Measurements from ENCODE around the gene ADGRD1.

Gene ADGRD1

GRCh38 chr12:130933269-130933995 is 20.3 kb upstream of the ADGRD1 start:
- H2AK5ac ChIP-seq (ENCODE audit: low read length): no peak overlapping the region
- H3K9ac ChIP-seq (ENCODE audit: low read length): no peak overlapping the region
- no peak overlapping the region for H3K27ac ChIP-seq (ENCODE audit: low read depth, low read length)
- no peaks in the 10 kb centered on the region for H3K36me3 ChIP-seq (ENCODE audit: control insufficient read depth in 1 of 2, insufficient read depth in 2 of 2, low read length in 2 of 2)
- no peak overlapping the region for H4K8ac ChIP-seq (ENCODE audit: low read depth, low read length)
- no peak overlapping the region for H3K4me3 ChIP-seq (ENCODE audit: low read depth, low read length)
- H3K79me2 ChIP-seq (ENCODE audit: control insufficient read depth, insufficient read depth, low read length, poor library complexity): no peaks in the 10 kb centered on the region
- no peak overlapping the region for H2AFZ ChIP-seq (ENCODE audit: insufficient read depth, low read length, poor library complexity)
- no peak overlapping the region for H2BK12ac ChIP-seq (ENCODE audit: low read length)
- H3K4ac ChIP-seq (ENCODE audit: low read depth, low read length): no peak overlapping the region
- DNase-seq: peak in 1 of 2 donors; percentile 12
- no peak overlapping the region for H4K91ac ChIP-seq (ENCODE audit: low read depth, low read length)
- no peaks in the 10 kb centered on the region for H3K79me1 ChIP-seq (ENCODE audit: low read length)
- H3K4me1 ChIP-seq (ENCODE audit: control insufficient read depth in 1 of 2, insufficient read depth in 2 of 2, low read length in 2 of 2): no peaks in the 10 kb centered on the region
- no CpG with 5 or more reads among the region's 38 CpGs for WGBS (ENCODE audit: extremely low coverage, insufficient coverage, insufficient read length)
- no peak overlapping the region for H3K23ac ChIP-seq (ENCODE audit: low read length)
- no peaks in the 10 kb centered on the region for H3K27me3 ChIP-seq (ENCODE audit: insufficient read depth, low read length)
- no peak overlapping the region for H3K4me2 ChIP-seq (ENCODE audit: low read length)
- H4K12ac ChIP-seq (ENCODE audit: low read depth, low read length): no peak overlapping the region
- H2BK5ac ChIP-seq (ENCODE audit: low read depth, low read length, poor library complexity): no peak overlapping the region
- H3K18ac ChIP-seq (ENCODE audit: low read length): no peak overlapping the region
- H2BK120ac ChIP-seq (ENCODE audit: insufficient read depth, low read length, poor library complexity): no peak overlapping the region
- H3K9me3 ChIP-seq (ENCODE audit: insufficient read depth, low read depth, low read length): no peaks in the 10 kb centered on the region
- no peak overlapping the region for H3K14ac ChIP-seq (ENCODE audit: low read length)

- no peaks in the 10 kb centered on the region for H3K36me3 ChIP-seq (ENCODE audit: control insufficient read depth in 1 of 2, insufficient read depth in 2 of 2, low read length in 2 of 2)
- H2BK120ac ChIP-seq (ENCODE audit: insufficient read depth, low read length, poor library complexity): no peak overlapping the region
- DNase-seq: no peak
- H4K8ac ChIP-seq (ENCODE audit: low read depth, low read length): no peak overlapping the region
- no peak overlapping the region for H2AK5ac ChIP-seq (ENCODE audit: low read length)
- H3K4me2 ChIP-seq (ENCODE audit: low read length): no peak overlapping the region
- H3K18ac ChIP-seq (ENCODE audit: low read length): no peak overlapping the region
- no peaks in the 10 kb centered on the region for H3K4me1 ChIP-seq (ENCODE audit: control insufficient read depth in 1 of 2, insufficient read depth in 2 of 2, low read length in 2 of 2)
- WGBS (ENCODE audit: extremely low coverage, insufficient coverage, insufficient read length): no CpG with 5 or more reads among the region's 2 CpGs
- no peak overlapping the region for H3K4ac ChIP-seq (ENCODE audit: low read depth, low read length)
- H4K12ac ChIP-seq (ENCODE audit: low read depth, low read length): no peak overlapping the region
- H2AFZ ChIP-seq (ENCODE audit: insufficient read depth, low read length, poor library complexity): no peak overlapping the region
- no peaks in the 10 kb centered on the region for H3K79me1 ChIP-seq (ENCODE audit: low read length)
- H2BK12ac ChIP-seq (ENCODE audit: low read length): no peak overlapping the region
- H3K9ac ChIP-seq (ENCODE audit: low read length): no peak overlapping the region
- no peak overlapping the region for H3K23ac ChIP-seq (ENCODE audit: low read length)
- H3K4me3 ChIP-seq (ENCODE audit: low read depth, low read length): no peak overlapping the region
- H3K14ac ChIP-seq (ENCODE audit: low read length): no peak overlapping the region
- H2BK5ac ChIP-seq (ENCODE audit: low read depth, low read length, poor library complexity): no peak overlapping the region
- H3K79me2 ChIP-seq (ENCODE audit: control insufficient read depth, insufficient read depth, low read length, poor library complexity): no peaks in the 10 kb centered on the region
- no peaks in the 10 kb centered on the region for H3K9me3 ChIP-seq (ENCODE audit: insufficient read depth, low read depth, low read length)
- H4K91ac ChIP-seq (ENCODE audit: low read depth, low read length): no peak overlapping the region
- H3K27ac ChIP-seq (ENCODE audit: low read depth, low read length): no peak overlapping the region
- no peaks in the 10 kb centered on the region for H3K27me3 ChIP-seq (ENCODE audit: insufficient read depth, low read length)
Observed at GRCh38 chr12:130934753-130935152, 19.0 kb upstream of the ADGRD1 start.

- Histone ChIP-seq H4K91ac (ENCODE audit: low read depth, low read length) (no peak overlapping the region), H2BK120ac (ENCODE audit: insufficient read depth, low read length, poor library complexity) (no peak overlapping the region), H3K79me1 (ENCODE audit: low read length) (no peaks in the 10 kb centered on the region), H3K27me3 (ENCODE audit: insufficient read depth, low read length) (no peaks in the 10 kb centered on the region), H4K12ac (ENCODE audit: low read depth, low read length) (no peak overlapping the region), H3K4ac (ENCODE audit: low read depth, low read length) (no peak overlapping the region), H3K27ac (ENCODE audit: low read depth, low read length) (no peak overlapping the region), H2BK12ac (ENCODE audit: low read length) (no peak overlapping the region), H2BK5ac (ENCODE audit: low read depth, low read length, poor library complexity) (no peak overlapping the region), H3K23ac (ENCODE audit: low read length) (no peak overlapping the region), H3K18ac (ENCODE audit: low read length) (no peak overlapping the region), H3K4me3 (ENCODE audit: low read depth, low read length) (no peak overlapping the region), H3K79me2 (ENCODE audit: control insufficient read depth, insufficient read depth, low read length, poor library complexity) (no peaks in the 10 kb centered on the region), H2AFZ (ENCODE audit: insufficient read depth, low read length, poor library complexity) (no peak overlapping the region), H3K36me3 (ENCODE audit: control insufficient read depth in 1 of 2, insufficient read depth in 2 of 2, low read length in 2 of 2) (no peaks in the 10 kb centered on the region), H3K9ac (ENCODE audit: low read length) (no peak overlapping the region), H3K4me2 (ENCODE audit: low read length) (no peak overlapping the region), H3K9me3 (ENCODE audit: insufficient read depth, low read depth, low read length) (no peaks in the 10 kb centered on the region), H3K14ac (ENCODE audit: low read length) (no peak overlapping the region), H4K8ac (ENCODE audit: low read depth, low read length) (no peak overlapping the region), H2AK5ac (ENCODE audit: low read length) (no peak overlapping the region), H3K4me1 (ENCODE audit: control insufficient read depth in 1 of 2, insufficient read depth in 2 of 2, low read length in 2 of 2) (no peaks in the 10 kb centered on the region)
- WGBS (ENCODE audit: extremely low coverage, insufficient coverage, insufficient read length): no CpG with 5 or more reads among the region's 2 CpGs
- no peak for DNase-seq
Observed at GRCh38 chr12:130936561-130936960, 17.1 kb upstream of the ADGRD1 start.

- Histone ChIP-seq H3K9me3 (ENCODE audit: insufficient read depth, low read depth, low read length) (no peaks in the 10 kb centered on the region), H3K9ac (ENCODE audit: low read length) (no peak overlapping the region), H4K8ac (ENCODE audit: low read depth, low read length) (no peak overlapping the region), H3K18ac (ENCODE audit: low read length) (no peak overlapping the region), H3K27ac (ENCODE audit: low read depth, low read length) (no peak overlapping the region), H3K27me3 (ENCODE audit: insufficient read depth, low read length) (no peaks in the 10 kb centered on the region), H3K4ac (ENCODE audit: low read depth, low read length) (no peak overlapping the region), H2BK12ac (ENCODE audit: low read length) (no peak overlapping the region), H3K4me3 (ENCODE audit: low read depth, low read length) (no peak overlapping the region), H3K79me2 (ENCODE audit: control insufficient read depth, insufficient read depth, low read length, poor library complexity) (no peaks in the 10 kb centered on the region), H3K23ac (ENCODE audit: low read length) (no peak overlapping the region), H2AFZ (ENCODE audit: insufficient read depth, low read length, poor library complexity) (no peak overlapping the region), H2AK5ac (ENCODE audit: low read length) (no peak overlapping the region), H3K4me2 (ENCODE audit: low read length) (no peak overlapping the region), H2BK5ac (ENCODE audit: low read depth, low read length, poor library complexity) (no peak overlapping the region), H2BK120ac (ENCODE audit: insufficient read depth, low read length, poor library complexity) (no peak overlapping the region), H3K4me1 (ENCODE audit: control insufficient read depth in 1 of 2, insufficient read depth in 2 of 2, low read length in 2 of 2) (no peaks in the 10 kb centered on the region), H3K14ac (ENCODE audit: low read length) (no peak overlapping the region), H4K91ac (ENCODE audit: low read depth, low read length) (no peak overlapping the region), H3K79me1 (ENCODE audit: low read length) (no peaks in the 10 kb centered on the region), H4K12ac (ENCODE audit: low read depth, low read length) (no peak overlapping the region), H3K36me3 (ENCODE audit: control insufficient read depth in 1 of 2, insufficient read depth in 2 of 2, low read length in 2 of 2) (no peaks in the 10 kb centered on the region)
- DNase-seq: no peak
- WGBS (ENCODE audit: extremely low coverage, insufficient coverage, insufficient read length): no CpG with 5 or more reads among the region's 2 CpGs
Observed at GRCh38 chr12:130937063-130937462, 16.6 kb upstream of the ADGRD1 start.

All from trophoblast cell (in vitro differentiated cells and primary cell).